GM12878 (cell line): ENCODE data around the gene GPR78. TPM values are rescaled to one million over a fixed set of nuclear protein-coding genes. Genes with fewer than 3 reads are reported as not detected.

Experiments
- ATAC-seq: fragments of 200-7000 bp; cut with Tn5 transposase; 3 replicates; pipeline ENCODE4 v1.9.1; 2020; ENCODE audit warnings: mild to moderate bottlenecking, moderate library complexity
- BruUV-seq: library from RNA; stranded (reverse); fragments of 400-500 nt; replicated peaks from 2 replicates; lab custom pipeline; 2021; lab: Mats Ljungman, UMichigan
- CTCF ChIA-PET: fragments of 300-600 bp; sonication (Branson Sonifier 250); formaldehyde crosslinking; extraction: SDS; loops from one replicate; lab custom pipeline; 2021; ENCODE audit warnings: inconsistent platforms; lab: Yijun Ruan, JAX
- POLR2A ChIA-PET: fragments of 350-600 bp; formaldehyde crosslinking; extraction: SDS; loops from one replicate; lab custom pipeline; 2021; ENCODE audit warnings: inconsistent platforms; lab: Charles Lee
- RAD21 ChIA-PET: fragments of 300-600 bp; sonication (Branson Sonifier 250); formaldehyde crosslinking; loops from one replicate; lab custom pipeline; 2023; ENCODE audit warnings: antibody characterized with exemption; ENCODE audit not compliant: unreplicated experiment; lab: Charles Lee
- SMC1A ChIA-PET: fragments of 300-600 bp; sonication (Branson Sonifier 250); formaldehyde crosslinking; loops from one replicate; lab custom pipeline; 2023; ENCODE audit not compliant: unreplicated experiment, uncharacterized antibody; lab: Charles Lee
- DNase-seq: peaks from one replicate; pipeline ENCODE4 v3.0.0-alpha.2; 2011; ENCODE audit warnings: low read depth, low spot score
- FAIRE-seq: peaks from 3 replicates; lab custom pipeline; 2011; peaks lifted over from hg19 to GRCh38; lab: Jason Lieb, UNC
- H2AFZ ChIP-seq: 2 replicates; pipeline ENCODE4 v1.6.0; 2011; ENCODE audit warnings: low read depth, low read length, control low read depth; ENCODE audit not compliant: control insufficient read depth
- H3K27ac ChIP-seq: 2 replicates; pipeline ENCODE4 v1.5.1; 2011; ENCODE audit warnings: control low read depth; ENCODE audit not compliant: control insufficient read depth, insufficient read depth
- H3K27me3 ChIP-seq, 2 experiments: replicated peaks in 1 of 2; 2 replicates each; pipeline versions ENCODE4 v1.6.0 to v1.6.1; 2011; ENCODE audit warnings: low read length in 1 of 2; ENCODE audit not compliant: control insufficient read depth in 2 of 2, insufficient read depth in 2 of 2
- H3K36me3 ChIP-seq, 2 experiments: 2 replicates each; pipeline ENCODE4 v1.5.1; 2011; ENCODE audit warnings: low read length in 1 of 2; ENCODE audit not compliant: control insufficient read depth in 2 of 2, insufficient read depth in 2 of 2
- H3K4me1 ChIP-seq: 2 replicates; pipeline ENCODE4 v1.6.1; 2011; ENCODE audit warnings: mild to moderate bottlenecking, low read length, moderate library complexity, mixed read lengths; ENCODE audit not compliant: control insufficient read depth, insufficient read depth
- H3K4me2 ChIP-seq: 2 replicates; pipeline ENCODE4 v1.6.0; 2011; ENCODE audit warnings: control low read depth; ENCODE audit not compliant: control insufficient read depth, insufficient read depth
- H3K4me3 ChIP-seq: fragments of 200-600 bp; sonication (generic); 2 replicates; pipeline ENCODE4 v1.5.1; 2016
- H3K79me2 ChIP-seq: 2 replicates; pipeline ENCODE4 v1.6.0; 2011; ENCODE audit warnings: low read length; ENCODE audit not compliant: control insufficient read depth, insufficient read depth
- H3K9ac ChIP-seq: 2 replicates; pipeline ENCODE4 v1.8.0; 2011; ENCODE audit warnings: low read length, control low read depth, mixed read lengths; ENCODE audit not compliant: control insufficient read depth, insufficient read depth
- H3K9me3 ChIP-seq: replicated peaks from 3 replicates; pipeline ENCODE4 v1.5.1; 2011; ENCODE audit warnings: mild to moderate bottlenecking, low read length; ENCODE audit not compliant: control insufficient read depth, insufficient read depth
- H4K20me1 ChIP-seq: 2 replicates; pipeline ENCODE4 v1.6.0; 2011; ENCODE audit not compliant: control insufficient read depth, insufficient read depth
- CEBPZ ChIP-seq: fragments of 150-350 bp; IDR thresholded peaks from 2 replicates; pipeline ENCODE4 v1.6.1; 2016; ENCODE audit warnings: low read depth, low read length
- E4F1 ChIP-seq: fragments of 450-650 bp; IDR thresholded peaks from 2 replicates; pipeline ENCODE4 v1.6.1; 2018; ENCODE audit warnings: borderline replicate concordance, mild to moderate bottlenecking; ENCODE audit not compliant: partially characterized antibody
- EZH2 ChIP-seq: IDR thresholded peaks from 2 replicates; pipeline ENCODE4 v1.6.1; 2012; ENCODE audit warnings: low read depth, mild to moderate bottlenecking, control low read depth, inconsistent platforms, low read length, borderline replicate concordance; ENCODE audit not compliant: control insufficient read depth
- NKRF ChIP-seq: fragments of 450-650 bp; conservative IDR thresholded peaks from 2 replicates; pipeline ENCODE4 v1.6.1; 2017; ENCODE audit warnings: mild to moderate bottlenecking, moderate library complexity
- PRDM15 ChIP-seq: fragments of 450-650 bp; formaldehyde crosslinking; IDR thresholded peaks from 2 replicates; pipeline ENCODE4 v1.4.0; 2020; ENCODE audit warnings: mild to moderate bottlenecking, moderate library complexity
- REST ChIP-seq: IDR thresholded peaks from 2 replicates; pipeline ENCODE4 v1.6.1; 2012; ENCODE audit warnings: mild to moderate bottlenecking, low read depth, low read length
- STAT3 ChIP-seq: IDR thresholded peaks from 2 replicates; pipeline ENCODE4 v1.6.1; 2011; ENCODE audit warnings: low read depth, low read length, improper control_type of control experiment
- WGBS: methylation state at CpG from one replicate; pipeline ENCODE4 v1.1.6; 2016; ENCODE audit warnings: low lambda C conversion rate; ENCODE audit not compliant: insufficient replicate concordance, insufficient coverage; ENCODE audit errors: missing lambda C conversion rate; 5-methylcytosine and 5-hydroxymethylcytosine counted together
- in situ Hi-C: fragments of 300-500 bp; cut with MboI; formaldehyde crosslinking; loops from 9 replicates; pipeline ENCODE4 v1.14.3; 2018; ENCODE audit warnings: mixed read lengths
- intact Hi-C: fragments of 100-400 bp; cut with micrococcal nuclease; formaldehyde crosslinking; loops from one replicate; pipeline ENCODE4 v1.14.2; 2022; ENCODE audit not compliant: unreplicated experiment
- polyA plus RNA-seq, 11 experiments: library from polyadenylated mRNA; depleted of rRNA in 4 of 11; unstranded in 6 of 11; stranded (reverse) in 5 of 11; fragments of >200 nt; fragmentation: Nextera tagmentation in 4 of 11; fragmentation: Illumina TruSeq in 1 of 11; extraction: Ambion mirVana in 4 of 11; extraction: Trizol in 1 of 11; gene quantifications; 1 replicate in 1 of 11; 2 replicates in 10 of 11; pipeline versions ENCODE4 v1.2.1 to v1.2.3, GENCODE V29; 2011 to 2016; ENCODE audit warnings: inconsistent platforms in 2 of 11, missing spikeins in 2 of 11, low read depth in 1 of 11
- total RNA-seq, 4 experiments: library from RNA; depleted of rRNA in 3 of 4; stranded (reverse); fragments of >200 nt in 3 of 4; fragmentation: Illumina TruSeq in 1 of 4; extraction: Trizol in 1 of 4; gene quantifications; 2 replicates each; pipeline versions ENCODE4 v1.2.1 to v1.2.3, GENCODE V29; 2013 to 2021

The GPR78 gene
- total and polyA plus RNA-seq, 10 of the 15 experiments (the other 5 are each of a cell fraction or from before 2014, with no cell fraction given): 0.03 TPM; not detected in 9

- Histone ChIP-seq H4K20me1 (no peaks in the 10 kb centered on the region), H3K36me3 (no peaks in the 10 kb centered on the region), H3K27me3 (peaks cover 2 to 9% of the 10 kb centered on the region in 2 experiments; a peak in 3 of 4 replicates), H3K9me3 (no peaks in the 10 kb centered on the region), H3K27ac (no peak overlapping the region), H3K79me2 (no peaks in the 10 kb centered on the region), H2AFZ (no peak overlapping the region), H3K9ac (no peak overlapping the region), H3K4me1 (no peaks in the 10 kb centered on the region), H3K4me3 (no peak overlapping the region), H3K4me2 (no peak overlapping the region)
- RAD21 ChIA-PET: interaction anchor here (1.2 kb wide), 1 partner anchor 122 kb away, joined by 3 read pairs; no protein-coding TSS in a partner anchor
- WGBS: 4% methylated on average over 5 of the region's 5 CpGs
- CTCF ChIA-PET: no interaction called here
- no TSS peak for BruUV-seq
- SMC1A ChIA-PET: no interaction called here
- intact Hi-C loops (loop anchor here (10.0 kb wide), 1 partner anchor 346 kb away; no protein-coding TSS in a partner anchor), in situ Hi-C loops (loop anchor here (10.0 kb wide), 1 partner anchor 326 kb away; the partner anchor contains the start of gene HTRA3)
- ATAC-seq (no peak), FAIRE-seq (no peak), DNase-seq (no peak)
- POLR2A ChIA-PET: no interaction called here
- TF ChIP-seq PRDM15 (CRISPR knock-in tag): no peak
- no peak for TF ChIP-seq REST
- no peak for TF ChIP-seq EZH2
- TF ChIP-seq E4F1: no peak
- no peak for TF ChIP-seq CEBPZ
- no peak for TF ChIP-seq NKRF
- TF ChIP-seq STAT3: no peak
Observed at GRCh38 chr4:8590546-8590880, 10.3 kb downstream of the GPR78 start.
